Measurements from ENCODE around the gene RBAK.
"Not testable (repeated sequence)": the region's sequence is repeated elsewhere in the genome, so short reads cannot be mapped to it uniquely, and the experiment has no call there.

The RBAK gene

DNA sequence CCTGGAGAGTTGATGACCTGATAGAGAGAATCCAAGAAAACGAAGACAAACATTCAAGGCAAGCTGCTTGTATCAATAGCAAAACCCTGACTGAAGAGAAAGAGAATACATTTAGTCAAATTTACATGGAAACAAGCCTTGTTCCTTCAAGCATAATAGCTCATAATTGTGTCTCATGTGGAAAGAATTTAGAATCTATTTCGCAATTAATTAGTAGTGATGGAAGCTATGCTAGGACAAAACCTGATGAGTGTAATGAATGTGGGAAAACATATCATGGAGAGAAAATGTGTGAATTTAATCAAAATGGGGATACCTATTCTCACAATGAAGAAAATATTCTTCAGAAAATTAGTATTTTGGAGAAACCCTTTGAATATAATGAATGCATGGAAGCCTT, 18.0 kb downstream of the RBAK start:
- TF ChIP-seq, protein P1, sequence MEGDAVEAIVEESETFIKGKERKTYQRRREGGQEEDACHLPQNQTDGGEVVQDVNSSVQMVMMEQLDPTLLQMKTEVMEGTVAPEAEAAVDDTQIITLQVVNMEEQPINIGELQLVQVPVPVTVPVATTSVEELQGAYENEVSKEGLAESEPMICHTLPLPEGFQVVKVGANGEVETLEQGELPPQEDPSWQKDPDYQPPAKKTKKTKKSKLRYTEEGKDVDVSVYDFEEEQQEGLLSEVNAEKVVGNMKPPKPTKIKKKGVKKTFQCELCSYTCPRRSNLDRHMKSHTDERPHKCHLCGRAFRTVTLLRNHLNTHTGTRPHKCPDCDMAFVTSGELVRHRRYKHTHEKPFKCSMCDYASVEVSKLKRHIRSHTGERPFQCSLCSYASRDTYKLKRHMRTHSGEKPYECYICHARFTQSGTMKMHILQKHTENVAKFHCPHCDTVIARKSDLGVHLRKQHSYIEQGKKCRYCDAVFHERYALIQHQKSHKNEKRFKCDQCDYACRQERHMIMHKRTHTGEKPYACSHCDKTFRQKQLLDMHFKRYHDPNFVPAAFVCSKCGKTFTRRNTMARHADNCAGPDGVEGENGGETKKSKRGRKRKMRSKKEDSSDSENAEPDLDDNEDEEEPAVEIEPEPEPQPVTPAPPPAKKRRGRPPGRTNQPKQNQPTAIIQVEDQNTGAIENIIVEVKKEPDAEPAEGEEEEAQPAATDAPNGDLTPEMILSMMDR (IDR thresholded peaks at IDR 0.05; ENCODE audit: insufficient read depth, missing control alignments), result no peak
- FAIRE-seq (no peak), DNase-seq (ENCODE audit: insufficient read length, low spot score) (no peak)

DNA sequence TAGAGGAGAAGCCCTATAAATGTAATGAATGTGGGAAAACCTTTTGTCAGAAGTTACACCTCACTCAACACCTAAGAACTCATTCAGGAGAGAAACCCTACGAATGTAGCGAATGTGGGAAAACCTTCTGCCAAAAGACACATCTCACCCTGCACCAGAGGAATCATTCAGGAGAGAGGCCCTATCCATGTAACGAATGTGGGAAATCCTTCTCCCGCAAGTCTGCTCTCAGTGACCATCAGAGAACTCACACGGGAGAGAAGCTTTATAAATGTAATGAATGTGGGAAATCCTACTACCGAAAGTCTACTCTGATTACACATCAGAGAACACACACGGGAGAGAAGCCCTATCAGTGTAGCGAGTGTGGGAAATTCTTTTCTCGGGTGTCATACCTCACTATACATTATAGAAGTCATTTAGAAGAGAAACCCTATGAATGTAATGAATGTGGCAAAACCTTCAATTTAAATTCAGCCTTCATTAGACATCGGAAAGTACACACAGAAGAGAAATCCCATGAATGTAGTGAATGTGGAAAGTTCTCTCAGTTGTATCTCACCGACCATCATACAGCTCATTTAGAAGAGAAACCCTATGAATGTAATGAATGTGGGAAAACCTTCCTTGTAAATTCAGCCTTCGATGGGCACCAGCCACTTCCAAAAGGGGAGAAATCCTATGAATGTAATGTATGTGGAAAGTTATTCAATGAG, 18.9 kb downstream of the RBAK start:
- no peak for FAIRE-seq
- no peak for DNase-seq (ENCODE audit: insufficient read length, low spot score)
- TF ChIP-seq, protein P1 (IDR thresholded peaks at IDR 0.05; ENCODE audit: insufficient read depth, missing control alignments), result no peak

DNA sequence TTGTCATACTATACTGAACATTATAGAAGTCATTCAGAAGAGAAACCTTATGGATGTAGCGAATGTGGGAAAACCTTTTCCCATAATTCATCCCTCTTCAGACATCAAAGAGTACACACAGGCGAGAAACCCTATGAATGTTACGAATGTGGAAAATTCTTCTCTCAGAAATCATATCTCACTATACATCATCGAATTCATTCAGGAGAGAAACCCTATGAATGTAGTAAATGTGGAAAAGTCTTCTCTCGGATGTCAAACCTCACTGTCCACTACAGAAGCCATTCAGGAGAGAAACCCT, 19.4 kb downstream of the RBAK start:
- TF ChIP-seq, protein P1 (IDR thresholded peaks at IDR 0.05; ENCODE audit: insufficient read depth, missing control alignments), result no peak
- FAIRE-seq (no peak), DNase-seq (ENCODE audit: insufficient read length, low spot score) (no peak)

DNA sequence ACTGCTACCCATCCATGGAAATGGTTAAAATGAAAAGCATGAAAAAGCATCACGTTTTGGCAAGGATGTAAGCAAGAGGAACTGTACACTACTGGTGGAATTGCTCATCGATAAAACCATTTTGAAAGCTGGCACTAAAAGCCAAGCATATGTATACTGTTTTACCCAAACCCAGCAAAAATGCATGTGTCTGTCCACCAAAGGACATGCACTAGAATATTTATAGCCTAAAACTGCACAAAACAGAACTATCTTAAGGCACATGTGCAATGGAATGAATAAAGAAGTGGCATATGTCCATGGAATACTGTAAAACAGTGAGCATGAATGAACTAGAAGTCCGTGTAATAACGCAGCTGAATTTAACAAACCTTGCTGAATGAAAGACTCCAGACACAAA, 22.9 kb downstream of the RBAK start:
- TF ChIP-seq, protein P1 (IDR thresholded peaks at IDR 0.05; ENCODE audit: insufficient read depth, missing control alignments), result no peak
- FAIRE-seq, result no peak
- no peak for DNase-seq (ENCODE audit: insufficient read length, low spot score)

DNA sequence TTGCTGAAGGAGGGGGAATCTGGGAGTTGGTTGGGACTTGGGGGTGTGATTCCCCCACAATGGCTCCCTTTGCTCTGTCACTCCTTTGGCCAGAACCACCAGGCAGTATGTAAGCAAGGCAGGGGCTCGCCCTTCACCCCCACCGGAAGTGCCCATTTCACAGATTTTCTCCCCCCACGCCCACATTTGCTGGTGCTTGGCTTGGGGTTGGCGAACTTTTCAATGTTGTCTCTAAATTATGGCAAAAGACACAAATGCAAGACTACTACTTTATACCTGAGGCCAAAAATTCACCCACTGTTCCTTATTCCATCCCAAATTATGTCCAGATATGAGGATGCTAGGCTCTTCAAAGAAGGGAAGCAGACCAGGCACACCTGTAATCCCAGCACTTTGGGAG, 24.5 kb downstream of the RBAK start:
- TF ChIP-seq, protein P1 (IDR thresholded peaks at IDR 0.05; ENCODE audit: insufficient read depth, missing control alignments), result no peak
- FAIRE-seq (no peak), DNase-seq (ENCODE audit: insufficient read length, low spot score) (no peak)

DNA sequence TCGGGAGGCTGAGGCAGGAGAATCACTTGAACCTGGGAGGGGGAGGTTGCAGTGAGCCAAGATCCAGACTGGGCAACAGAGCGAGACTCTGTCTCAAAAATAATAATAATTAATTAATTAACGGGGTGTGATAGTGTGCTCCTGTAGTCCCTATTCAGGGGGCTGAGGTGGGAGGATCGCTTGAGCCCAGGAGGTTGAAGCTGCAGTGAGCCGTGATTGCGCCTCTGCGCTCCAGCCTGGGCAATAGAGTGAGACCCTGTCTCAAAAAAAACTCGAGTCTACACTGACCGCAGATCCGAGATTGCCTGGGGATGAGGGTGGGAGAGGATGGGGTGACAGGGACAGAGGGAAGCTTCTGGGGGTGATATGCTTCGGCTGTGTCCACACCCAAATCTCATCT, 29.5 kb downstream of the RBAK start:
- not testable (repeated sequence) for FAIRE-seq; DNase-seq (ENCODE audit: insufficient read length, low spot score)

DNA sequence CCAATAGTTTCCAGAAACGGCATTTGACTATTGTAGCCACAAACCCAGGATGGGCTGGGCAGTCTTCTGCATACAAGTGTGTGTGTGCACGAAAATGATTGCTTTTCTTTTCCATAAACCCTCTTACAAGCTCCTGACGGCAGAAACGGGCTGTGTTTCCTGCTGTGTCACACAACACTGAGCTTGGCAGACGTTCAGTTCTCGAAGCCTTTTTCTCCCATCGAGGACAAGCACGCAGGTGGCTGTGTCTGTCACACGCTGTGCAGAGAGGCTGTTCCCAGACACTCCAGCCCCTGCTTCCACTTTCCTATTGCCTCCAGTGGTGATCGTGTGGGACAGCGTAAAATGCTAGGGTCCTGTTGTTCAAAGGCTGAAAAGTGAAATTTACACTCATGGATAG, 32.1 kb downstream of the RBAK start:
- no peak for FAIRE-seq
- TF ChIP-seq, protein P1 (IDR thresholded peaks at IDR 0.05; ENCODE audit: insufficient read depth, missing control alignments), result no peak
- no peak for DNase-seq (ENCODE audit: insufficient read length, low spot score)

DNA sequence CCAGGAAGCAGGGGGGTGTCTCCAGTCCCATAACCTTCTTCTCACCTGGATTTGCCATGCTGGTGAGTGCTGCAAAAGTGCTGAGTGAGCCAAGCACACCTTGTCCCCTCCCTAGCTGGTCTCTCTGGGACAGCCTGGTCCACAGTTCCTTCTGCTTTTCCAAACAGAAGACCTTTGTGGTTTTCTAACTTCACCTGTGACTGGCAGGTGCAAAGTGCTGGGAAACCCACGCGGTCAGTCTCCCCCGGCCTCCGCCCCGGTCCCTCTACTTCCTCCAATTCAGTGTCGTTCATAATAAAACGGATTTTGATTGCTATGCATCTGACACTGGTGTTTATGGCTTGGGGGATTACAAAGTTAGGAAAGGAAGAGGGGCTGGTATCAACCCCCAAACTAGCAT, 37.1 kb downstream of the RBAK start:
- no peak for DNase-seq (ENCODE audit: insufficient read length, low spot score)
- TF ChIP-seq, protein P1 (IDR thresholded peaks at IDR 0.05; ENCODE audit: insufficient read depth, missing control alignments), result no peak
- no peak for FAIRE-seq
